ENCODE data around the gene STK33. TPM values are rescaled to one million over a fixed set of nuclear protein-coding genes. Genes with fewer than 3 reads are reported as not detected.

Gene STK33
- total RNA-seq, 1 experiment from 2014 or later = 10.9 TPM

DNA sequence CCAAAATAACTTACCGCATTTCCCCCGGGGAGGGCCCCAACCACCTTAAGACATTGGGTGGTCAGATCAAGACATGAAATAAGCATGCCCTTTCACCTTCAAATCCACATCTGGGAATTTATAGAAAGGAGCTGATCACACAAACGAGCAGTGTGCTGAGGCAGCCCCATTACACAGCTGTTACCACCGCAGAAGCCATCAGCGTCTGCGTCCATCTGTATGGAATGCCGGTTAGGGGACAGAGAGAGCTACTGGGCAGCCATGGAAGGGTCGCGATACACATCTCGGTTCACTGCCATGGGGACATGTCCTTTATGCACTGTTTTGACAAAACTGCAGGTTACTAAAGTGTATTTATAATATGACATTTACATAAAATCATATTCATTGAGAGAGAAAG lies 225.3 kb downstream of the STK33 start:
- TF ChIP-seq YY1 (IDR thresholded peaks at IDR 0.05; ENCODE audit: extremely low read depth, insufficient replicate concordance, low read depth, low read length) (no peak), ZFX (IDR thresholded peaks at IDR 0.05) (no peak), JUND (IDR thresholded peaks at IDR 0.05) (no peak), ZNF274 (IDR thresholded peaks at IDR 0.05; ENCODE audit: low read depth, low read length) (no peak), SP1 (IDR thresholded peaks at IDR 0.05; ENCODE audit: low read depth) (no peak), TCF7L2 (IDR thresholded peaks at IDR 0.05; ENCODE audit: borderline replicate concordance, extremely low read depth, insufficient read depth, insufficient read length) (no peak)
- Histone ChIP-seq H3K9me3 (ENCODE audit: control insufficient read depth in 1 of 2, insufficient read depth in 1 of 2, low read depth in 1 of 2, low read length in 2 of 2) (no peaks in the 10 kb centered on the region), H2AFZ (ENCODE audit: low read depth, low read length, poor library complexity, severe bottlenecking) (no peak overlapping the region), H3K27me3 (ENCODE audit: insufficient read depth, low read length) (no peaks in the 10 kb centered on the region), H3K9me2 (ENCODE audit: insufficient read depth) (no peaks in the 10 kb centered on the region), H3K4me1 (ENCODE audit: control insufficient read depth in 1 of 2, insufficient read depth in 2 of 2, low read length in 2 of 2) (no peaks in the 10 kb centered on the region), H3K4me3 (replicated peaks in 1 of 2; ENCODE audit: low read depth in 1 of 2, low read length in 2 of 2) (no peak overlapping the region), H3K9ac (ENCODE audit: low read length) (no peak overlapping the region), H3K36me3 (ENCODE audit: control insufficient read depth in 1 of 2, insufficient read depth in 2 of 2, low read length in 2 of 2) (no peaks in the 10 kb centered on the region), H3K79me2 (ENCODE audit: insufficient read depth, low read length) (no peaks in the 10 kb centered on the region), H4K20me1 (ENCODE audit: insufficient read depth) (no peaks in the 10 kb centered on the region), H3K4me2 (ENCODE audit: low read length) (no peak overlapping the region), H3K27ac (ENCODE audit: low read depth, low read length) (no peak overlapping the region)
- ChIA-PET RAD21 (ENCODE audit: low non-redundant PET in 1 of 2, low total read pairs in 2 of 2, uncharacterized antibody in 2 of 2, unreplicated experiment in 2 of 2) (no interaction called here), CTCF (no interaction called here), POLR2A (no interaction called here)
- no TSS peak for BruUV-seq (replicated peaks)
- intact Hi-C loops (cut with micrococcal nuclease) = no loop called here
- DNase-seq (ENCODE audit: low read depth, low spot score) (no peak), ATAC-seq (no peak)

DNA sequence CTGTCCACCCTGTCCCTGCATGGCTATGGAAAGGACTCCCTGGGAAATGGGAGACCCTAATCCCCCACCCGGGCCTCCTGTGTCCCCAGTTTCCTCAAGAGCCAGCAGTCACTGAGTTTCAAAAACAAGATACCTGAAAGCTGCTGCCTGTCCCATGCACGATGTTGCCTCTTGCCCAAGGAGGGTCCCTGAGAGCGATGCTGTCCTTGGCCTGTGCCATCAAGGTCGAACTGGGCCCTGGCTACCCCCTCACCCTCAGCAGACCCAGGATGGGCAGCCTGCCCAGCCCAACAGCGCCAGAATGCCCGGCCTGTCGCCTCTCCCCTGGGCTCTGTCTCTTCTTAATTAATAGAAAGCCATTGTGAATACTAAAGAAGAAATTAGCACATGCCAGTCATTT lies 225.8 kb downstream of the STK33 start:
- Histone ChIP-seq H4K20me1 (ENCODE audit: insufficient read depth) (no peaks in the 10 kb centered on the region), H3K4me2 (ENCODE audit: low read length) (no peak overlapping the region), H3K4me1 (ENCODE audit: control insufficient read depth in 1 of 2, insufficient read depth in 2 of 2, low read length in 2 of 2) (no peaks in the 10 kb centered on the region), H3K4me3 (replicated peaks in 1 of 2; ENCODE audit: low read depth in 1 of 2, low read length in 2 of 2) (no peak overlapping the region), H3K27me3 (ENCODE audit: insufficient read depth, low read length) (no peaks in the 10 kb centered on the region), H3K9me2 (ENCODE audit: insufficient read depth) (no peaks in the 10 kb centered on the region), H3K36me3 (ENCODE audit: control insufficient read depth in 1 of 2, insufficient read depth in 2 of 2, low read length in 2 of 2) (no peaks in the 10 kb centered on the region), H3K9me3 (ENCODE audit: control insufficient read depth in 1 of 2, insufficient read depth in 1 of 2, low read depth in 1 of 2, low read length in 2 of 2) (no peaks in the 10 kb centered on the region), H3K27ac (ENCODE audit: low read depth, low read length) (no peak overlapping the region), H2AFZ (ENCODE audit: low read depth, low read length, poor library complexity, severe bottlenecking) (no peak overlapping the region), H3K79me2 (ENCODE audit: insufficient read depth, low read length) (no peaks in the 10 kb centered on the region), H3K9ac (ENCODE audit: low read length) (no peak overlapping the region)
- BruUV-seq (replicated peaks) = no TSS peak
- TF ChIP-seq ZFX (IDR thresholded peaks at IDR 0.05) (no peak), TCF7L2 (IDR thresholded peaks at IDR 0.05; ENCODE audit: borderline replicate concordance, extremely low read depth, insufficient read depth, insufficient read length) (no peak), ELF1 (IDR thresholded peaks at IDR 0.05; ENCODE audit: borderline replicate concordance, low read depth) (no peak), EZH2 (IDR thresholded peaks at IDR 0.05) (no peak), EGR1 (IDR thresholded peaks at IDR 0.05; ENCODE audit: low read depth) (no peak), SRF (IDR thresholded peaks at IDR 0.05; ENCODE audit: low read depth) (no peak), JUND (IDR thresholded peaks at IDR 0.05) (no peak), RAD21 (IDR thresholded peaks at IDR 0.05; ENCODE audit: low read depth) (no peak), SIN3A (IDR thresholded peaks at IDR 0.05; ENCODE audit: low read depth) (no peak), EZH2phosphoT487 (IDR thresholded peaks at IDR 0.05; ENCODE audit: borderline replicate concordance) (no peak), SP1 (IDR thresholded peaks at IDR 0.05; ENCODE audit: low read depth) (no peak), ZNF274 (IDR thresholded peaks at IDR 0.05; ENCODE audit: low read depth, low read length) (no peak), POLR2A (IDR thresholded peaks at IDR 0.05; ENCODE audit: borderline replicate concordance, extremely low read depth, insufficient read depth, insufficient read length) (no peak), POLR2AphosphoS5 (IDR thresholded peaks at IDR 0.05; ENCODE audit: low read depth, low read length) (no peak), YY1 (IDR thresholded peaks at IDR 0.05; ENCODE audit: extremely low read depth, insufficient replicate concordance, low read depth, low read length) (no peak)
- TF ChIP-seq, protein P1, sequence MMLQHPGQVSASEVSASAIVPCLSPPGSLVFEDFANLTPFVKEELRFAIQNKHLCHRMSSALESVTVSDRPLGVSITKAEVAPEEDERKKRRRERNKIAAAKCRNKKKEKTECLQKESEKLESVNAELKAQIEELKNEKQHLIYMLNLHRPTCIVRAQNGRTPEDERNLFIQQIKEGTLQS (IDR thresholded peaks at IDR 0.05) = no peak
- TF ChIP-seq, protein P2, sequence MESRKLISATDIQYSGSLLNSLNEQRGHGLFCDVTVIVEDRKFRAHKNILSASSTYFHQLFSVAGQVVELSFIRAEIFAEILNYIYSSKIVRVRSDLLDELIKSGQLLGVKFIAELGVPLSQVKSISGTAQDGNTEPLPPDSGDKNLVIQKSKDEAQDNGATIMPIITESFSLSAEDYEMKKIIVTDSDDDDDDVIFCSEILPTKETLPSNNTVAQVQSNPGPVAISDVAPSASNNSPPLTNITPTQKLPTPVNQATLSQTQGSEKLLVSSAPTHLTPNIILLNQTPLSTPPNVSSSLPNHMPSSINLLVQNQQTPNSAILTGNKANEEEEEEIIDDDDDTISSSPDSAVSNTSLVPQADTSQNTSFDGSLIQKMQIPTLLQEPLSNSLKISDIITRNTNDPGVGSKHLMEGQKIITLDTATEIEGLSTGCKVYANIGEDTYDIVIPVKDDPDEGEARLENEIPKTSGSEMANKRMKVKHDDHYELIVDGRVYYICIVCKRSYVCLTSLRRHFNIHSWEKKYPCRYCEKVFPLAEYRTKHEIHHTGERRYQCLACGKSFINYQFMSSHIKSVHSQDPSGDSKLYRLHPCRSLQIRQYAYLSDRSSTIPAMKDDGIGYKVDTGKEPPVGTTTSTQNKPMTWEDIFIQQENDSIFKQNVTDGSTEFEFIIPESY (IDR thresholded peaks at IDR 0.05; ENCODE audit: extremely low read depth, insufficient replicate concordance, low read length) = no peak
- TF ChIP-seq, protein P3, sequence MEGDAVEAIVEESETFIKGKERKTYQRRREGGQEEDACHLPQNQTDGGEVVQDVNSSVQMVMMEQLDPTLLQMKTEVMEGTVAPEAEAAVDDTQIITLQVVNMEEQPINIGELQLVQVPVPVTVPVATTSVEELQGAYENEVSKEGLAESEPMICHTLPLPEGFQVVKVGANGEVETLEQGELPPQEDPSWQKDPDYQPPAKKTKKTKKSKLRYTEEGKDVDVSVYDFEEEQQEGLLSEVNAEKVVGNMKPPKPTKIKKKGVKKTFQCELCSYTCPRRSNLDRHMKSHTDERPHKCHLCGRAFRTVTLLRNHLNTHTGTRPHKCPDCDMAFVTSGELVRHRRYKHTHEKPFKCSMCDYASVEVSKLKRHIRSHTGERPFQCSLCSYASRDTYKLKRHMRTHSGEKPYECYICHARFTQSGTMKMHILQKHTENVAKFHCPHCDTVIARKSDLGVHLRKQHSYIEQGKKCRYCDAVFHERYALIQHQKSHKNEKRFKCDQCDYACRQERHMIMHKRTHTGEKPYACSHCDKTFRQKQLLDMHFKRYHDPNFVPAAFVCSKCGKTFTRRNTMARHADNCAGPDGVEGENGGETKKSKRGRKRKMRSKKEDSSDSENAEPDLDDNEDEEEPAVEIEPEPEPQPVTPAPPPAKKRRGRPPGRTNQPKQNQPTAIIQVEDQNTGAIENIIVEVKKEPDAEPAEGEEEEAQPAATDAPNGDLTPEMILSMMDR (IDR thresholded peaks at IDR 0.05 in 2 of 3, conservative IDR thresholded peaks at IDR 0.05 in 1 of 3; ENCODE audit: borderline replicate concordance in 1 of 3, insufficient read depth in 1 of 3, low read depth in 2 of 3, low read length in 2 of 3) = no peak
- RAD21 ChIA-PET (ENCODE audit: low non-redundant PET in 1 of 2, low total read pairs in 2 of 2, uncharacterized antibody in 2 of 2, unreplicated experiment in 2 of 2) = no interaction called here
- CTCF ChIA-PET = no interaction called here
- intact Hi-C loops (cut with micrococcal nuclease) = no loop called here
- DNase-seq (ENCODE audit: low read depth, low spot score) (no peak), ATAC-seq (no peak)
- POLR2A ChIA-PET = no interaction called here
